Adrenal gland (tissue), 5 donors: ENCODE measurements around the gene PIGU.

Experiments used
- POLR2A ChIP-seq, 2 donors: fragments of 450-650 bp; IDR thresholded peaks; one replicate each; pipeline ENCODE4 v1.6.1; 2017; ENCODE audit warnings: antibody characterized with exemption in 2 of 2, mild to moderate bottlenecking in 2 of 2, moderate library complexity in 1 of 2
- TF ChIP-seq, protein P1 (sequence below), 6 experiments: fragments of 450-650 bp in 4 of 6; fragments of 200-600 bp in 2 of 6; sonication (generic) in 1 of 6; IDR thresholded peaks; 1 replicate in 5 of 6; 2 replicates in 1 of 6; pipeline versions ENCODE4 v1.5.1 to v1.8.0; 2016 to 2021; ENCODE audit warnings: antibody characterized with exemption in 6 of 6, mild to moderate bottlenecking in 2 of 6, moderate library complexity in 1 of 6
- donor health status: DM: no; HTN: no; CAD: no.

DNA sequence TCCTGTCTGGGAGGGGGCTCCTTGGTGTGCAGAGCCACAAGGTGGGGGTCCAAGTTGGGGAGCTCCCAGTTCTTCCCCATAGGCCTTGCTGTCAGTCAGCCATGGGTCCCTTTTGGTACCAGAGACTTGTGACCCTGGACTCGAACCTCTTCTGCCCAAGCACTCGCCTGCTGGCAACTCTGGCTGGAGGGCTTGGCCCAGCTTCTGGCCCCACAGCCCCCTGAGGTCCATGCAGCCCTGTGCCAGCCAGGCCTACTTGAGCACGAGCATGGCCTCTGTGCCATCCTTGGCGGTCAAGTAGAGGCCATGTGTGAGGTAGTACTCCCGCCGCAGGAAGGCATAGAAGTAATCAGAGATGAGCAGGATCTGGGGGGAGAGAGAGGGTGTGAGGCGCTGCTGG is 116.3 kb downstream of the PIGU start:
- TF ChIP-seq, protein P1, sequence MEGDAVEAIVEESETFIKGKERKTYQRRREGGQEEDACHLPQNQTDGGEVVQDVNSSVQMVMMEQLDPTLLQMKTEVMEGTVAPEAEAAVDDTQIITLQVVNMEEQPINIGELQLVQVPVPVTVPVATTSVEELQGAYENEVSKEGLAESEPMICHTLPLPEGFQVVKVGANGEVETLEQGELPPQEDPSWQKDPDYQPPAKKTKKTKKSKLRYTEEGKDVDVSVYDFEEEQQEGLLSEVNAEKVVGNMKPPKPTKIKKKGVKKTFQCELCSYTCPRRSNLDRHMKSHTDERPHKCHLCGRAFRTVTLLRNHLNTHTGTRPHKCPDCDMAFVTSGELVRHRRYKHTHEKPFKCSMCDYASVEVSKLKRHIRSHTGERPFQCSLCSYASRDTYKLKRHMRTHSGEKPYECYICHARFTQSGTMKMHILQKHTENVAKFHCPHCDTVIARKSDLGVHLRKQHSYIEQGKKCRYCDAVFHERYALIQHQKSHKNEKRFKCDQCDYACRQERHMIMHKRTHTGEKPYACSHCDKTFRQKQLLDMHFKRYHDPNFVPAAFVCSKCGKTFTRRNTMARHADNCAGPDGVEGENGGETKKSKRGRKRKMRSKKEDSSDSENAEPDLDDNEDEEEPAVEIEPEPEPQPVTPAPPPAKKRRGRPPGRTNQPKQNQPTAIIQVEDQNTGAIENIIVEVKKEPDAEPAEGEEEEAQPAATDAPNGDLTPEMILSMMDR (IDR thresholded peaks at IDR 0.05) = no peak
- TF ChIP-seq POLR2A (IDR thresholded peaks at IDR 0.05) = no peak
